Bronchial epithelial cell (primary cell): ENCODE data around the gene CELA1. TPM values are rescaled to one million over a fixed set of nuclear protein-coding genes. Genes with fewer than 3 reads are reported as not detected.

Experiments used
- DNase-seq: peaks from one replicate; pipeline ENCODE4 v3.0.0-alpha.2; 2010; ENCODE audit warnings: low read depth
- FAIRE-seq: peaks from 2 replicates; lab custom pipeline; 2011; peaks lifted over from hg19 to GRCh38; lab: Jason Lieb, UNC
- H3K27me3 ChIP-seq: 2 replicates; pipeline ENCODE4 v1.5.1; 2011; ENCODE audit warnings: low read length; ENCODE audit not compliant: control insufficient read depth, insufficient read depth
- H3K36me3 ChIP-seq: 2 replicates; pipeline ENCODE4 v1.5.1; 2011; ENCODE audit warnings: low read length; ENCODE audit not compliant: control insufficient read depth, insufficient read depth
- H3K4me3 ChIP-seq: 2 replicates; pipeline ENCODE4 v1.5.1; 2011; ENCODE audit warnings: mild to moderate bottlenecking, low read depth, low read length, control low read depth
- total RNA-seq: library from RNA; depleted of rRNA; stranded (reverse); fragments of >200 nt; gene quantifications from 2 replicates; pipeline ENCODE4 v1.2.1, GENCODE V29; 2014
- TF ChIP-seq, protein P1 (sequence below): IDR thresholded peaks from 2 replicates; pipeline ENCODE4 v1.5.1; 2011; ENCODE audit warnings: mild to moderate bottlenecking, moderate library complexity, low read length, control low read depth, inconsistent platforms; ENCODE audit not compliant: insufficient read depth, severe bottlenecking

Gene CELA1
- total RNA-seq, 1 donor from 2014 or later: not detected

DNA sequence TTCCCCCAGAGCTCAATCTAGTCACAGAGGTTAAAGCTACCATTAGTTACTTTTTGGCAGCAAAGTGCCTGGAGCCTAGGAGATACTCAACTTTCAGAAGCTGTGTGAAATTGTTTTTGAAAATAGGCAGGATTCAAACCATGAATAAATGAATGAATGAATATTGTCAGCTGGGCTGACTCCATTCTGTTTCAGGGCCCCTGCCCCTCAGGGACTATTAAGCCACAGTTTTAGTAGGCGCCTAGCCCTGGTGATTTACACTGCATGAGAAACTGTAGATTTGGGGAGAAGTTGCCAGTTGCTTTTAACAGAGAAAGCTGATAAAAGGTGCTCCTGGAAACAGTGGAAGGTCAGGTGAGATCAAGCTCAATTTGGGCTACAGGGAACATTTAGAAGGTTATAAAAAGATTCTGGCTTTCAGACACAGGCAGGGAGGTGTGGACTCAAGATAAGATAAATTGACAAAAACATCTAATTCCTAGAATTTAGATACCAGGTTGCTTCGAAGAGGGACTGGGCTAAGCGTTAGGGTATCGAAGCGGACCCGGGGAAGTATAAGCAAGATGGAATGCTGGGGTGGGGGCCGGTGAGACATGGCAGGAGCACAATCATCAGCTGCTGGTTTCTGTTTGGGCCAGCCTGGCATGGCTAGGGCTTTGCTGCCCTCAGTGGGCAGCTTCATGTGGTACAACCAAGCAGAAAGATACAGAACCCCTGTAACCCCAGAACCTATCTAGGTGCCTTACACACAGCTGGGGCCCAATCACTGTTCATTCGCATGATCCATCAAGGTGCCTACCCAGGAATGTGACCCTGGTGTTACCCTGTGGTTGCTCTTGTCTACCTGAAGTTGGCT is 14.9 kb upstream of the CELA1 start:
- TF ChIP-seq, protein P1, sequence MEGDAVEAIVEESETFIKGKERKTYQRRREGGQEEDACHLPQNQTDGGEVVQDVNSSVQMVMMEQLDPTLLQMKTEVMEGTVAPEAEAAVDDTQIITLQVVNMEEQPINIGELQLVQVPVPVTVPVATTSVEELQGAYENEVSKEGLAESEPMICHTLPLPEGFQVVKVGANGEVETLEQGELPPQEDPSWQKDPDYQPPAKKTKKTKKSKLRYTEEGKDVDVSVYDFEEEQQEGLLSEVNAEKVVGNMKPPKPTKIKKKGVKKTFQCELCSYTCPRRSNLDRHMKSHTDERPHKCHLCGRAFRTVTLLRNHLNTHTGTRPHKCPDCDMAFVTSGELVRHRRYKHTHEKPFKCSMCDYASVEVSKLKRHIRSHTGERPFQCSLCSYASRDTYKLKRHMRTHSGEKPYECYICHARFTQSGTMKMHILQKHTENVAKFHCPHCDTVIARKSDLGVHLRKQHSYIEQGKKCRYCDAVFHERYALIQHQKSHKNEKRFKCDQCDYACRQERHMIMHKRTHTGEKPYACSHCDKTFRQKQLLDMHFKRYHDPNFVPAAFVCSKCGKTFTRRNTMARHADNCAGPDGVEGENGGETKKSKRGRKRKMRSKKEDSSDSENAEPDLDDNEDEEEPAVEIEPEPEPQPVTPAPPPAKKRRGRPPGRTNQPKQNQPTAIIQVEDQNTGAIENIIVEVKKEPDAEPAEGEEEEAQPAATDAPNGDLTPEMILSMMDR: no peak
- FAIRE-seq (no peak), DNase-seq (no peak)
- Histone ChIP-seq H3K36me3 (peaks cover 34% of the 10 kb centered on the region), H3K27me3 (no peaks in the 10 kb centered on the region), H3K4me3 (no peak overlapping the region)

DNA sequence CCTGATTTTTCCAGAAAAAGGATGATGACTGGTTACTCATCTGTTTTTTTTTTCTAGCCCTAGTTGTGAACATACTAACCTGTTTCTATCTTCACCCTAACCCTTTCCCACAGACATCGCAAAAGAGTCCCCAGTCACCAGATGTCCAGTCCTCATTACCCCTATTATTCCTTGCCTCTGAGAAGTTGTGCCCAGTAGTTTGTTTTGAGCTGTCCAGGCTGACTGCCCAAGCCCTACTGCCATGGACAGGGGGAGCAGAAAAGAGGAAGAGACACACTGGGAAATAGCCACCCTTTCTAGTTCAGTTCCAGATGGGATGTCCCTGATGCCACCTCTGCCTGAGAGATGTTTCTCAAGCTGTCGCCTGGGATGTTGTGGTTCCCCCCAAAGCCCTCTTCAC is 13.8 kb upstream of the CELA1 start:
- DNase-seq (no peak), FAIRE-seq (no peak)
- Histone ChIP-seq H3K27me3 (no peaks in the 10 kb centered on the region), H3K4me3 (no peak overlapping the region), H3K36me3 (peaks cover 38% of the 10 kb centered on the region)
- TF ChIP-seq, protein P1: no peak

DNA sequence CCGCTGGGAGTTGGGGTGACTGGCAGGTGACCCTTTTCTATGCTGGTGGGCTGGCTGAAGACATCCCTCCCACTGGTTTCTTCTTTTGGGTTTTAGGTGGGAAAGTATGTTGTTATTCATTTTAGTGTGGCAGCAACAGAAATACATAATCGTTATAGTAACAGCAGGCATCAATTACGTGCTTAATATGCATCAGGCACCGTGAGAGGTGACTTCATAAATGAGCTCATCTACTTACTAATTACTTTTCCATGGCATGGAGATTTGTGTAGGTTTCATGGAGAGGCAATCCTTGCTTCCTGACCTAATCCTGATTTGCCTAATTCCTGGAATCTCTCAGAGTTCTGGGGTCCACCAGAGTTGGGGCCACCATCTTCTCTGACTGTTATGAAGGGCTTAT is 13.4 kb upstream of the CELA1 start:
- H3K4me3 ChIP-seq: no peak overlapping the region
- no peaks in the 10 kb centered on the region for H3K27me3 ChIP-seq
- DNase-seq (no peak), FAIRE-seq (no peak)
- peaks cover 36% of the 10 kb centered on the region for H3K36me3 ChIP-seq
- TF ChIP-seq, protein P1: no peak

DNA sequence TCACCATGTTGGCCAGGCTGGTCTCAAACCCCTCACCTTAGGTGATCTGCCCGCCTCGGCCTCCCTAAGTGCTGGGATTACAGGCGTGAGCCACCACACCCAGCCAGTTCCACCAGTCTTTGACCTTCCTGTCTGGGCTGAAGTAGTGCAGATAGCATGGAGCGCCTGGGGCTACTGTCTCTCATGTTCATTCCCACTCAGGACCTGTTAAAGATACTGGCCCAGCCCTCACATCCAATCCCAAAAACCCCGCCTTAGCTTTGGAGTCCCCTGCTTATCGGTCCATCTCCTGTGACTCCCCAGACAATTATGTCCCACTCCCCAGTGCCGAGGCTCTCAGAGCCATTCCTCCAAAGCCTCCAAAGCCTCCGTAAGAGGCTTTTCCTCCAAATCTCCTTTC is 12.0 kb upstream of the CELA1 start:
- FAIRE-seq: no peak
- H3K36me3 ChIP-seq: peaks cover 30% of the 10 kb centered on the region
- TF ChIP-seq, protein P1: no peak
- no peak for DNase-seq
- H3K27me3 ChIP-seq: no peaks in the 10 kb centered on the region
- H3K4me3 ChIP-seq: no peak overlapping the region

DNA sequence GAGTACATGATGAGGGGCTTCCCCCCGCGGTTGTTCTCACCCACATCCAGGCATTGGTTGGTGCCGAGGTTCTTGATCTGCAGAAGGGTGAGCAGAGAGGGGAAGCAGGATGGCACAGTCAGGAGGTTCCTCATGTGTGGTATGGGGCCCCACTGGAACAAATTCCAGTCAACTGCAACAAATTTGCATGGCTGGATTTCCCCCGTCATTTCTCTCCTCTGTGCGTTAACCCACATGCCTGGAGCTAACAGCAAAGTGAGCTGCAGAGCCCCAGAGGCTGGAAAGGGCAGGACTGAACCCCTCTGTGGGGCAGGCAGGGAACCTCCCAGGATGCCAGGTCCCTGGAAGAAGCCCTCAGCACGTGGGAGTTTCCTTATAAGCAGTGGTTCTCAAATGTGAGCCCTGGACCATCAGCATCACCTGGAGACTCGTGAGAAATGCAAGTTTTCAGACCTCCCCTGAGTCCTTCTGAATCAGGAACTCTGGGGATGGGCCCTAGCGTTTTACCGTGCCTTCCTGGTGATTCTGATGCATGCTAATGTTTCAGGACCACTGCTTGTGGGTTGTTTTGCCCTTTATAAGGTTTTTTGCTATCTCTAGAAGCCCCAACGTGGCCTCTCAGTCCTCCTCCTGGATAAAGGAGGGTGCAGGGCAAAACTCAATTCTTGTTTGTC is 11.0 kb upstream of the CELA1 start:
- FAIRE-seq: no peak
- H3K36me3 ChIP-seq: peaks cover 30% of the 10 kb centered on the region

More for the DNA sequence above, 11.0 kb upstream of the CELA1 start:
- DNase-seq: no peak
- no peaks in the 10 kb centered on the region for H3K27me3 ChIP-seq
- H3K4me3 ChIP-seq: no peak overlapping the region
- TF ChIP-seq, protein P1: no peak
